Hepatocyte (in vitro differentiated cells): ENCODE data around the gene STX4. TPM values are rescaled to one million over a fixed set of nuclear protein-coding genes. Genes with fewer than 3 reads are reported as not detected.

Source experiments
- DNase-seq: peaks from one replicate; pipeline ENCODE4 v3.0.0-alpha.2; 2016; ENCODE audit warnings: low spot score
- H2AFZ ChIP-seq: fragments of 200-600 bp; sonication (generic); 2 replicates; pipeline ENCODE4 v1.6.0; 2016; ENCODE audit warnings: antibody characterized with exemption, mild to moderate bottlenecking
- H3K27ac ChIP-seq: fragments of 200-600 bp; sonication (generic); 2 replicates; pipeline ENCODE4 v1.5.1; 2016; ENCODE audit warnings: mild to moderate bottlenecking
- H3K27me3 ChIP-seq: fragments of 200-600 bp; sonication (generic); 2 replicates; pipeline ENCODE4 v1.6.1; 2016
- H3K36me3 ChIP-seq: fragments of 200-600 bp; sonication (generic); replicated peaks from 2 replicates; pipeline ENCODE4 v1.5.1; 2016; ENCODE audit warnings: low read depth; ENCODE audit not compliant: insufficient read depth
- H3K4me1 ChIP-seq: fragments of 200-600 bp; sonication (generic); 2 replicates; pipeline ENCODE4 v1.5.1; 2016; ENCODE audit warnings: mild to moderate bottlenecking, moderate library complexity; ENCODE audit not compliant: insufficient read depth
- H3K4me2 ChIP-seq: fragments of 200-600 bp; sonication (generic); 2 replicates; pipeline ENCODE4 v1.6.0; 2016
- H3K4me3 ChIP-seq: fragments of 200-600 bp; sonication (generic); 2 replicates; pipeline ENCODE4 v1.5.1; 2016; ENCODE audit warnings: mild to moderate bottlenecking
- H3K79me2 ChIP-seq: fragments of 200-600 bp; sonication (generic); 2 replicates; pipeline ENCODE4 v1.6.0; 2017; ENCODE audit warnings: mild to moderate bottlenecking
- H3K9me2 ChIP-seq: fragments of 200-600 bp; sonication (generic); replicated peaks from 2 replicates; pipeline ENCODE4 v1.6.0; 2017; ENCODE audit warnings: mild to moderate bottlenecking; ENCODE audit not compliant: insufficient read depth
- H3K9me3 ChIP-seq: fragments of 200-600 bp; sonication (generic); 2 replicates; pipeline ENCODE4 v1.5.1; 2016; ENCODE audit warnings: low read depth, mild to moderate bottlenecking
- H4K20me1 ChIP-seq: fragments of 200-600 bp; sonication (generic); 2 replicates; pipeline ENCODE4 v1.6.0; 2016; ENCODE audit warnings: mild to moderate bottlenecking; ENCODE audit not compliant: insufficient read depth, poor library complexity, severe bottlenecking
- CTCF ChIP-seq: fragments of 200-600 bp; sonication (generic); IDR thresholded peaks from 2 replicates; pipeline ENCODE4 v1.5.1; 2016; ENCODE audit warnings: antibody characterized with exemption, mild to moderate bottlenecking; ENCODE audit not compliant: poor library complexity
- EZH2 ChIP-seq: fragments of 200-600 bp; sonication (generic); IDR thresholded peaks from 2 replicates; pipeline ENCODE4 v1.6.1; 2016; ENCODE audit warnings: antibody characterized with exemption, mild to moderate bottlenecking, borderline replicate concordance
- EZH2phosphoT487 ChIP-seq: fragments of 200-600 bp; sonication (generic); IDR thresholded peaks from one replicate; pipeline ENCODE4 v1.6.1; 2018; ENCODE audit warnings: antibody characterized with exemption, mild to moderate bottlenecking, low read depth, moderate library complexity; ENCODE audit not compliant: unreplicated experiment, severe bottlenecking
- WGBS: methylation state at CpG from one replicate; pipeline ENCODE4 v1.1.6; 2016; ENCODE audit warnings: low lambda C conversion rate; ENCODE audit errors: missing lambda C conversion rate; 5-methylcytosine and 5-hydroxymethylcytosine counted together
- polyA plus RNA-seq: library from polyadenylated mRNA; unstranded; fragments of >200 nt; fragmentation: Nextera tagmentation; extraction: Ambion mirVana; gene quantifications from 2 replicates; pipeline ENCODE4 v1.2.1, GENCODE V29; 2016
- total RNA-seq: library from RNA; depleted of rRNA; stranded (reverse); fragments of >200 nt; gene quantifications from 2 replicates; pipeline ENCODE4 v1.2.3, GENCODE V29; 2014

STX4 gene
- total and polyA plus RNA-seq, 2 experiments from 2014 or later, result 25.9 to 72.4 TPM

DNA sequence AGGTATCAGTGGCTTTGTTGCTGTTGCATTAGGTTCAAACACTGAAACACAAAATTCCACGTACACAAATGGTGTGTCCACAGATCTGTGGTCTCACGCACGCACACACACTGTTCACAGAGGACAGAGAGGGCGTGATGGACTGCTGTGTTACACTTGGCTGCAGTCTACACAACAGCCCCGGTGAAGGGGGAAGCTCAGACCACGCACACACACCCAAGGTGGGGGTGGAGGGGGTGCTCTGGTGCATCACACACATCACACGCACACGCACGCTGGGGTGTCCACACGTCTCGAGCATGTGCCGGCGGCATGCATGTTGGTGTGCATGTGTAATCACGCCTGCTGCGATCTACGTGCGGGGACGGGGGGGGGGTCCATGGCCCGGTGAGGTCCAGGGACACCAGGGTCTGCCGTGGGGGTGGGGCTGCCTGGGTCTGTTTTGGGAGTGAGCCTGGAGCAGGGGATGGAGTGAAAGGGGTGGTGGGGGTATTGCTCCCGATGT, 41.0 kb upstream of the STX4 start:
- H3K27me3 ChIP-seq, result peaks cover 4% of the 10 kb centered on the region
- TF ChIP-seq EZH2phosphoT487 (no peak), CTCF (no peak), EZH2 (no peak)
- no peaks in the 10 kb centered on the region for H3K9me2 ChIP-seq
- H4K20me1 ChIP-seq, result no peaks in the 10 kb centered on the region
- H3K36me3 ChIP-seq, result no peaks in the 10 kb centered on the region
- no peak overlapping the region for H3K4me2 ChIP-seq
- no peak overlapping the region for H3K27ac ChIP-seq
- no peaks in the 10 kb centered on the region for H3K79me2 ChIP-seq
- H3K4me3 ChIP-seq, result no peak overlapping the region
- 91% methylated on average over 19 of the region's 21 CpGs for WGBS
- peaks cover 9% of the 10 kb centered on the region for H3K4me1 ChIP-seq
- no peak overlapping the region for H2AFZ ChIP-seq
- DNase-seq, result no peak
- no peaks in the 10 kb centered on the region for H3K9me3 ChIP-seq

DNA sequence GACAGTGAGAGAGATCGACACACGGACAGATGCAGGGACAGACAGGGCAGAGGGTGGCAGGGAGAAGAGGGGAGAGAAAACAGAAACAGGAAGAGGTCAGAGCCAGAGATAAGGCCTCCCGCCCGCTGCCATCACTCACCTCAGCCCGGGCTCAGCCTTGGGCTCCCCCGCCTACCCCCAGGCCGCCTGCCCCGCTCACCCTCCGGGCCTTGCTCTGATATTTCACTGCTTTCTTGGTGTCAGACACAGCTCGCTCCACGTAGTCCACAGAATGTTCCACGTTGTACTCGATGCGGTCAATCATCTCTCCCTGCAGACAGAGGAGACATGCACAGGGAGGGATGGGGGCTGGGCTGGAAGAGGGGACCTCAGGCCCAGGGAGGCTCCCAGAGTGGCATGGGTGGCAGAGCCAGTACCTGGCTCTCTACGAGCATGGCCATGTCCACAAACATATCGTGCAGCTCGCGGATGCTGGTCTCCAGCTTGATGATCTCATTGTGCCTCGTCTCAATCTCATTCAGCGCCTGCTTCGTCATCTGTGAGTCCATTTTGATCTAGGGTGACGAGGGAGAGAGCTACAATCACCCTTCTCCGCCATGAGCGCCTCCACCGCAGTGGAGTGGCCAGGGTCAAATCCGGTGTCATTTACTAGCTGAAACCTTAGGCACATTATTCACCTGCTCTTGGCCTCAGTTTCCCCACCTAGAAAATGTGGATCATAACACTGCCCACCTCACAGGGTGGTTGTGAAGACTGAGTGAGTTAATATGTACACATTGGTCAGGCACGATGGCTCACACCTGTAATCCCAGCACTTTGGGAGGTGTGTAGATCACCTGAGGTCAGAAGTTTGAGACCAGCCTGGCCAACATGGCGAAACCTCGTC, 40.2 kb upstream of the STX4 start:
- peaks cover 4% of the 10 kb centered on the region for H3K27me3 ChIP-seq
- no peaks in the 10 kb centered on the region for H3K79me2 ChIP-seq
- no peak for DNase-seq
- H4K20me1 ChIP-seq, result no peaks in the 10 kb centered on the region
- H3K4me1 ChIP-seq, result peaks cover 18% of the 10 kb centered on the region
- H3K4me2 ChIP-seq, result no peak overlapping the region
- H2AFZ ChIP-seq, result no peak overlapping the region
- H3K9me3 ChIP-seq, result no peaks in the 10 kb centered on the region
- H3K4me3 ChIP-seq, result no peak overlapping the region
- 92% methylated on average over 28 of the region's 29 CpGs for WGBS
- no peaks in the 10 kb centered on the region for H3K9me2 ChIP-seq
- TF ChIP-seq EZH2 (no peak), EZH2phosphoT487 (no peak), CTCF (no peak)
- H3K36me3 ChIP-seq, result no peaks in the 10 kb centered on the region
- H3K27ac ChIP-seq, result no peak overlapping the region

GRCh38 chr16:30995927-30996323, 37.4 kb upstream of the STX4 start:
- Histone ChIP-seq H3K9me2 (no peaks in the 10 kb centered on the region), H4K20me1 (no peaks in the 10 kb centered on the region), H3K4me2 (peak overlapping the region; percentile 96), H3K4me3 (no peak overlapping the region), H2AFZ (no peak overlapping the region), H3K9me3 (no peaks in the 10 kb centered on the region), H3K27ac (peak overlapping the region; percentile 90), H3K4me1 (peaks cover 26% of the 10 kb centered on the region), H3K36me3 (no peaks in the 10 kb centered on the region), H3K79me2 (no peaks in the 10 kb centered on the region), H3K27me3 (peaks cover 4% of the 10 kb centered on the region)
- TF ChIP-seq EZH2phosphoT487, result no peak
- TF ChIP-seq EZH2, result no peak
- TF ChIP-seq CTCF, result no peak
- DNase-seq, result no peak
- 91% methylated on average over 11 of the region's 11 CpGs for WGBS
